NCI-H510A treated with DMSO at 0.1 percent for 48 hours (cell line): ENCODE data around the gene CXCR3.
"Not testable (repeated sequence)": the region's sequence is repeated elsewhere in the genome, so short reads cannot be mapped to it uniquely, and the experiment has no call there.

Source experiments
- DNase-seq: peaks from one replicate; lab custom pipeline; 2025; lab: John Stamatoyannopoulos, UW

Gene CXCR3

DNA sequence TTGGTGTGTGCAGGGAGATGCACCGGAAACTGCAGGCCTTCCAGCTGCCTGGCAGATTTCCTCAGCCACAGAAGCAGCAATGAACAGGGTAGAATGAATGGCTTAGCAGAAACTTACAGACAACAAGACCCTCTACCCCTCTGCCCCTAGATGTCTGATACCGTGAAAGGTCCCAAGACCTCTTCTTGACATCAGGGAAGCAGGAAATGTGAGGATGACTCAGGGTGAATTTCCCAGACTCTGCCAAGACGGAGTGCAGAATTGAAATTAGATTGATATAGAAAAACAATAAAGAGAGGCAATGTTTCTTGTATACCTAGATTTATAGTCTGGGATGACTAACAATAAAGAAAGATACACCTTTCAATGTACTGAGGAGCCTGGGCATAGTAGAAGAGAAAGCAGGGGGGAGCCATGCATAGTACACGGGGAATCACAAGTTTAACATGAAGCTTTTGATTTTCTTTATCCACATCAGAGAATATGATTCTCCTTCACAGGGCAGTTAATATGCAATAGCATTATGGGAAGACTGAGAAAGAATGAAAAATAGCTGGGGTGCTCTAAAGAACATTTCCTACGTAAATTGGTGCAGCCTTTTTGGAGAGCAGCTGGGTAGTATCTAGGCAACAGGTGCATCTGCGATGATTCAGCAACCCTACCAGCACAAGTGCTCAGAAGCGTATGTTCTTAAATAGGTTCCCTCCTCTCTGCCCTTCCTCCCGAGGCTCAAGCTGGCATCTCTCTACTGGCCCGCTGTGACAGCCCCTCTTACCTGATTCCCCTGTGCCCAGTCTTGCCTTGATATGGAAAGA lies 18.3 kb upstream of the CXCR3 start:
- peak; percentile 20 for DNase-seq

- no peak for DNase-seq
Observed at GRCh38 chrX:71634366-71634765, 16.1 kb upstream of the CXCR3 start.

DNA sequence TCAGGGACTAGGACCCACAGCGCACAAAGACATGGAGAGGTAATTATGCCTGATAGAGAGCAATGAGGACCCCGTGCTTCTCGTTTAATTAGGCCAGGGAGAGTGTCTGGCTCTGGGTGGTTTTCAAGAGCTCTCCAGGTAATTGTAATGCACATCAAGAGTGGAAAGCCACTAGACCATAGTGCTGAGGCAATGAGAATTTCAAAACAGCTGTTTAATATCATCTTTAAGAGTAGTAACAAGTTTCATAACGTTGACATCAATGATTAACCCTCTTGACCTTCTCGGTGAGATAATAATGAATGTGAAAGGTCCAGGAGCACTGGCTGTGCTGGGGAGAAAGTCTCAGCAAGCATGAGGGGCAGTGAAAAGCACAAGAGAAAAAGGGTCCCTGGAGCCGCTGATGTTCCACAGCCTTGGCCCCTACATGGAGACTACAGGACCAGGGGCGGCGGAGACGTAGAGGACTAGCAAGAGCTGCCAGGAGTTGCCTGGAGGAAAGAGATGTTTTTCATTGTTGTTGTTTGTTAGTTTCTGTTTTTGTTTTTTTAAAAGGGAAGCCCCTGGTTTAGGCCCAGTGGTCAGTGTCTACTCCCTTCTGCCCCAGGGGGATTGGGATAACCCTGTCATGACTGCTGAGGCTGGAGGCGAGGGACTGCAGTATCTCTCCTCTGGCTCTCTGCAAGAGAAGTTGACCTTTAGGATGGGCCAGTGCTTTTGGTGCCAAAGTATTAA lies 14.8 kb upstream of the CXCR3 start:
- DNase-seq = peak; percentile 75

- DNase-seq = no peak
Observed at GRCh38 chrX:71629467-71629866, 11.2 kb upstream of the CXCR3 start.

DNA sequence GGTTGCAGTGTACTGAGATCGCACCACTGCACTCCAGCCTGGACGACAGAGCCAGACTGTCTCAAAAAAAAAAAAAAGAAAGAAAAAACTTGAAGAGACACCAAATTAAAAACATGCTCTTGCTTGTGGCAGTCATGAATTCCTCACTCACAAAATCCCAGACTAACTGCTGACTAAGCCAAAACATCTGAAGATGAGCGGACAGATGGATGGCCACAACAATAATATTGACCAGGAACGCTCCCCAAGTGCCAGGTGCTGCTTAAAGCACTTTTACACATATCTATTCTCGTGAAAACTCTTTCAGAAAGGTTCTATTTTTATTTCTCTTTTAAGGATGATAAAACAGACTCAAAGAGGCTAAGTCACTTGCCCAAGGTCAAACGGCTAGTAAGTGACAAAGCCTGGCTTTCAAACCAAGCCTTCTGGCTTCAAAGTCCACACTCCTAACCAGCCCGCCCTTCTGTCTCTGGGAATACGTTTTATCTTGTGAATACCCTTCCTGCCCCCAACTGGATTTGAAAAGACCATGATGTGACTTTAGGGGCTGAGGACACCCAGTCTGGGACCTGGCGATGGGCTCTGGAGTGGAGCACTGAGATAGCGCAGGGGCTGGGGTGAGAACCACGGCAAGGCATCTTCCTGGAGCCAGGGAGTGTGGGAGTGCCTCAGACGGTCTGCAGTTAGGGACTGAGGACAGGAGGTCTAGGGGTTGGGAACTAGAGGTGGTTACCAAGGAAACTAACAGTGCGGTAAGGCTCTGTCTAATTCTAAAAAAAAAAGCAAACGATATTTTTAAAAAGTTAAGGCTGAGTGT lies 9.5 kb upstream of the CXCR3 start:
- no peak for DNase-seq

- DNase-seq = no peak
Observed at GRCh38 chrX:71626576-71626975, 8.3 kb upstream of the CXCR3 start.

- no peak for DNase-seq
Observed at GRCh38 chrX:71625471-71625870, 7.2 kb upstream of the CXCR3 start.

DNA sequence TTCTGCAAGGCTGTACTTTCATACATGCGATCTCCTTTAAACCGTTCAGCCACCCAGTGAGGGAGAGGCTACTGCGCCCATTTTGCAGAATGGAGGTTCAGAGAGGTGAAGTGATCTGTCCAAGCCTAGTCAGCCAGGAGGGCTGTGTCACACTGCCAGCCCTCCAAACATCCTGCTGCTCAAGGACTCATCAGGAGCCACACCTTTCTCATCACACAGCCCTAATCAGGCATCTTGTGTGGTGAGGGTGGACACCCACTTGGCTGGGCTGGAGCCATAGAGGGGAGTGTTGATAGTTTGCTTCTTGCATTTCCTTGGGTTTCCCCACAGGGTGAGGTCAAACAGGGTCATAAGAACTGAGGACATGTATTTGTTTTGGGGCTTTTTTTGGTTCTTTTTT lies 5.4 kb upstream of the CXCR3 start:
- DNase-seq = no peak

DNA sequence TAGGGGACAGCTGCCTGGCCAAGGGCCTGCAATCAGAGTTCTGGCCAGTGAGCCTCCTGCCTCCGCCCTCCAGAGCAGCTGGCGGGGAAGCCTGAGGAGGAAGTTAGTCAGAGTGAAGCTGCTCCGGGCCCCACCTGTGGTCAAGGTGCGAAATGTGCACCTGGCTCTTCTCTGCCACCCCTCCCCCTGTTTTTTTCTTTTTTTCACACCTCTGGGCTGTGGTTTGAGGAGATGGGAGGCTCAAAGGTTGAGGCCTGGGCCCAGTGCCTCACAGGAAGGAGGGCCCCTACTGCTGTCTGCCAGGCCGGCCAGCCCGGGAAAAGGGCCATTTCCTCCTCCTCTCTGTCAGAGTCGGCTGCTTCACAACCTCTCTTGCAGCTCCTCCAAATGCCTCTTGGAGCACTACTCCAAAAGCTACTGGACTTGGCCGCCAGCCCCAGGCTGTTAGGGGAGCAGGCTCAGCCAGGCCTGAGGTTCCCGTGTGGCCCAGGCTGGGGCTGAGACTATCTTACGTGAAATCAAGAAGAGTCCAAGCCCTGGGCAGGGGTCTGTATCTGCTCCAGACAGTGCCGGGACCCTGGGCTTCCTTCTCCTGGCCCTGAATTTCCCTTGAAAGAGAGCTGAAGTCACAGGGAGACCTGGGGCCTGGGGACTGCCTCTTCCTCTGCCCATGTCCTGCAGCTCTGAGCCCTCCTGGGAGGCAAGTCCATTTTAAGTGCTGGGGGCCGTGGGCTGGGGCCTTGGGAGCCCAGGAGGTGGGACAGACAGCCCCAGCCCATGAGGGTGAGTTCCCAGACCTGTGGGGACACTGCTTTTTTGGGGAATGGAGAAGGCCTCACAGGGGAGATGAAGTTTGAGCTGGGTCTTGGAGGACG lies 4.5 kb upstream of the CXCR3 start:
- peak; percentile 44 for DNase-seq

DNA sequence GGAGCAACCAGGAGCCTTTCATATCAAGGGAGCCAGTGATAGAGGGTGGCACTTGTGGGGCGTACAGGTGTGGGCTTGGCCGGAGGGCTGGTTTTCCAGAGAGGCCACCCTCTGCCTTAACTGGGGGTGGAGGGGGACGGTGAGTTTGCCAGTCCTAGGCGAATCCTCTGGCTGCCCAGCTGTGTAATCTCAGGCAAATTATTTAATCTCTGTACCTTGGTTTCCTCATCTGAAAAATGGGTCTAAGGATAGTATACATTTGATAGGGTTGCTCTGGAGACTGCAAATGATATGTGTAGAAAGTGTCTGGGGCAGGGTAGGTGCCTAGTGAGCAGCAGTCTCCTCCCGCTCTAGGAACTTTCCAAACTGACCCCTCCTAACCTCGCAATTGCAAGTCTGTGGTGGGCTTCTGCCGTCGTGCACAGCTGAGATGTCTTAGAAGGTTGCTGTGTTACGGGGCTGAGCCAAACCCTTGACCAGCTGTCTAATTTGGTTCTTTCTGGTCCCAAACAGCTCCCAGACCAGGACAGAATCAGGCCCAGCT lies 3.8 kb upstream of the CXCR3 start:
- no peak for DNase-seq

GRCh38 chrX:71621603-71622002 lies 3.3 kb upstream of the CXCR3 start:
- DNase-seq = no peak

DNA sequence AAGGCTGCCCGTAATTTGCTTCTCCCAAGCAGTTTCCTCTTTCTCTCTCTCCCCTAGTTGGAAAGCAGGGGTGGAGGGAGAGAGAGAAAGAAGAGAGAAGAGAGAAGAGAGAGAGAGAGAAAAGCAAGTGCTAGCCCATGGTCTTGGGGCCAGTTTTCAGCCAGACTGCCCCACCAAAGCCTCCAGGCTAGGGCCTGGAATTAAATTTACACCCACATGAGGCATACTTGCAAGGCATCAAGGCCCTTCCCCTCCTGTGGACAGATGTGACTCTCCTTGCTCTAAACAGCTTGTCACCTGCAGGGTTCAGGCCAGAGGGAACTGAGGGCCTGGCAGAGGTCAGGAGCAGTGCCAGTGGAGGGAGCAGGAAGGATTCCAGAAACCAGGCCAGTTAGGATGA lies 1.7 kb upstream of the CXCR3 start:
- DNase-seq = no peak

GRCh38 chrX:71619193-71619592 lies 882 bp upstream of the CXCR3 start:
- no peak for DNase-seq

- DNase-seq = no peak
Observed at GRCh38 chrX:71618787-71619186, 476 bp upstream of the CXCR3 start.

- DNase-seq = no peak
Observed at GRCh38 chrX:71617742-71618141, 569 bp downstream of the CXCR3 start.

DNA sequence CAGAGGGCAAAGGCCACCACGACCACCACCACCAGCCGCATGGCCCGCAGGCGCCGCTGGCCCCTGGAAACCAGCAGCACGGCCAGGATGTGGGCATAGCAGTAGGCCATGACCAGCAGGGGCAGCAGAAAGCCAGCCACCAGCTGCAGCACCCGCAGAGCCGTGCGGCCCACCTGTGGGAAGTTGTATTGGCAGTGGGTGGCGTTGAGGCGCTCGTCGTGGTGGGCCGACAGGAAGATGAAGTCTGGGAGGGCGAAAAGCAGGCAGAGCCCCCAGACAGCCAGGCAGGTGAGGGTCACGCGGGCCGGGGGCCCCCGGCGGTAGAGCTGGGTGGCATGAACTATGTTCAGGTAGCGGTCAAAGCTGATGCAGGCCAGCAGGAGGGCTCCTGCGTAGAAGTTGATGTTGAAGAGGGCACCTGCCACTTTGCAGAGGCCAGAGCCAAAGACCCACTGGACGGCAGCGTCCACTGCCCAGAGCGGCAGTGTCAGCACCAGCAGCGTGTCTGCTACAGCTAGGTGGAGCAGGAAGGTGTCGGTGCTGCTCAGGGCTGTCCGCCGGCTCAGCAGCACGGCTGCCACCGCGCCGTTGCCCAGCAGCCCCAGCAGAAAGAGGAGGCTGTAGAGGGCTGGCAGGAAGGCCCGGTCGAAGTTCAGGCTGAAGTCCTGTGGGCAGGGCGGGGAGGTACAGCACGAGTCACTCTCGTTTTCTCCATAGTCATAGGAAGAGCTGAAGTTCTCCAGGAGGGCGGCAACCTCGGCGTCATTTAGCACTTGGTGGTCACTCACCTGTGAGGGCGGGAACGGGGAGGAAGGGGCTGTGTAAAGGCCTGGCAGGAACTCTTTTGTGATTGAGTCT lies 1.4 kb downstream of the CXCR3 start:
- no peak for DNase-seq

DNA sequence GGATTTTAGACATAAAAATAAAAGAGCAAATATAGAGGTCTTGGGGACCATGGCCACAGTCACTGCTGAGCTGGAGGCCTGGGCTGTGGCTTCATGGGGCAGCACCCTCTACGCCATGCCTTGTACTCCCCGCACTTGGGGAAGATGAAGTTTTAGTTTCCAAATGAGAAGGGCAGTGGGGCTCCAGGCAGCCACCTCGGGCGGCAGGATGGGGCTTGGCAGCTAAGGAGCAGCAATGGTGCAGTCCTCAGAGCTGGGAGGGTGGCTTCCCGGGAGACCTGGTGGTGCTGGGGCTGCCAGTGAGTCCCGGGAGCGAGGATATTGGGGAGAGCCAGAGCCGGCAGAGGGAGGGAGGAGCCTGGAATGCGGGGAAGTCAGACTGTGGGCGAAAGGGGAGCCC lies 2.4 kb downstream of the CXCR3 start:
- no peak for DNase-seq

GRCh38 chrX:71615056-71615455 lies 3.3 kb downstream of the CXCR3 start:
- DNase-seq = no peak

- no peak for DNase-seq
Observed at GRCh38 chrX:71612256-71612655, 6.1 kb downstream of the CXCR3 start.

GRCh38 chrX:71611736-71612135 lies 6.6 kb downstream of the CXCR3 start:
- not testable (repeated sequence) for DNase-seq
